GM03348 (cell line): Measurements from ENCODE around the gene SNRPD3.
"Not testable (repeated sequence)": the region's sequence is repeated elsewhere in the genome, so short reads cannot be mapped to it uniquely, and the experiment has no call there.

ENCODE experiments used
- DNase-seq: peaks from one replicate; pipeline ENCODE4 v3.0.0; 2012; ENCODE audit warnings: low spot score

Gene SNRPD3

DNA sequence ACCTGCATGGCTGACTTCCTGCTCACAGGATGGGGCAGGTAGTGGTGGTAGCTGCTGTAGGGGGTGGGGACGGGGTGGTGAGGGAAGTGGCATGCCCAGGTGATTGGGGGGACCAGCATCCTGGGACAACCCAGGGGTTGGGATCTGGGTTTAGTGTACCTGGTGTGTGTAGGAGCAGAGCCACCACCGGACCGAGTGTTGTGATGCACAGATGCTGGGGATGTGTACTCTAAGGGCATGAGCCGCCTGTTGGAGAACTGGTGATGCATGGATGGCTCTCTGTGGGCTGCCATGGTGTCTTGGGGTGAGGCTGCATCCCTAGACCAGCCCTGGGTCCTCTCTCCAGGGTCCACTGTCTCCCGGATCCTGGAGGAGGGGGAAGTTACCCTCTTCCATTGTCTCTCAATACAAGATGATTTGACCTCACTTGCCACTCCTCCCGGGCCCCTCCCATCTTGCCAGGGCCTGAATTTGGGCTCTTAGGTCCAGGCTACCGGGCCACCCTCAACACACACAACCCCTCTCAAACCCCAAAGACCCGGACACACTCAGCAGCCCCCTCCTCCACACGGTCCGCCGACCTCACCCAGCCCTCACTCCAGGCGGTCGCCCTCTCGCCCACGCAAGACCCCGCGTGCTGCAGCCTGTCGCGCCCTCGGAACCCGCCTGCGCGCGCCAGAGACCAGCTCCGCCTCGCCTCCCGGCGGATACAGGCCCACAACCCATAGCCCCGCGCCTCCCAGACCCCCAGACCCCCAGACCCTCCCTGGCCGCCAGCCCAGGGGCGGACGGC, 36.5 kb downstream of the SNRPD3 start:
- DNase-seq, result peak; percentile 44

DNA sequence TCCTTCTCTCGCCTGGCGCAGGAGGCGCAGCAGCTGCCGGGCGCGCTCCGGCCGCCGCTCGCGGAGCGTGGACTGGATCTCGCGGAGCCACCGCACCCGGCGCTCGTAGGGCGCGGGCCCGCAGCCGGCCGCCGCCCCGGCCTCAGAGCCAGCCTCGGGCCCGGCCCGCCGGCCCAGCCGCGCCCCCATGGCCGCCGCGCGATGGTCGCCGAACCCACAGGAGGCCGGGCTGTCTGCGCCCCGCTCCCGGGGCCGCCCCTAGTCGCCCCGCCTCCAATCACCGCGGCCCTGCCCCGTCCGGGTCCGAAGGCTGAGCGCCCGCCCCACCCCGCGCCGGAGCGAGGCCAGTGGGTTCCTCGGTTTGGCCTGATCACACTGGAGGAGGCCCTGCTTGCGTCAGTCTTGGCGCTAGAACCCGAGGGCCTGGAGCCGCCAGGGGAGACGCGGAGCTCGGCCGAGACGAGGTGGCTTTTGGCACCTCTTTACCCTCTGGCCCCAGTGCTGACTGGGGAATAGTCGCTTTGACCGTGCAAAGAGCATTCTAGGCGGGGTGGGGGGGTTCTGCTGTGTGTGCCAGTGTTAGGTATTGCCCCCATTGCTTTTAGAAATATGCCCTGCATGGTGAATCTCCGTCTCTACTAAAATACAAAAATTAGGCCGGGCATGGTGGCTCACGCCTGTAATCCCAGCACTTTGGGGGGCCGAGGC, 37.2 kb downstream of the SNRPD3 start, which contains the start of gene LRRC75B:
LRRC75B (minus strand) TSS at position 223 of the 708 bp plus-strand sequence; CDS start at position 189, 34 bp downstream.
- DNase-seq, result peak; percentile 96

GRCh38 chr22:24593559-24593835, 37.7 kb downstream of the SNRPD3 start:
- DNase-seq, result not testable (repeated sequence)

- no peak for DNase-seq
Measured at GRCh38 chr22:24593836-24594568, 38.2 kb downstream of the SNRPD3 start.

DNA sequence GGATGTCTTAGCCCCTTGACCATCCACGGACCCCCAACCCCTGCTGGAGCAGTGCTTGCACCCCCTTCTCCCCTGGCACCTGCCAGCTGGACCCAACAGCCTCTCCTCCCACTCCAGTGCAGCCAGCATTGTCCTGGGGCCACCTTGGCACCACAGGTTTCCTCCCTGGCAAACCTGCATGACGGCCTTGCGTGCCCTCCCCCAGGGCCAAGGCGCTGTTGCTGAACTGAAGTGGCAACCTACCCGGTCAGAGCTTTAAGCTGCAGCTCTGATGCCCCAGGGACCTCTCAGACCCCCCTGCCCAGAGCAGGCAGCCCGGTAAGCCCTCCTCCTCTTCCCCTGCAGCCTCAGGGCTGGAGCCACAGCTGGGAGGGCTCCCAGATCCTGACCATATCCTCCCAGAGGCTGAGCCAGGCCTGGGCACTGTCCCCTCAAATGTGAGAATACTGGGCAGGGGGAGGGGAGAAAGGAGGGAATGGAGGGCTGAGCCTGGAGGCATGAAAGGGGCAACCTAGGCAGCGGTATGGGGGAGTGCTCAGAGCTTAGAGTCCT, 38.8 kb downstream of the SNRPD3 start:
- no peak for DNase-seq

- no peak for DNase-seq
Measured at GRCh38 chr22:24595228-24595627, 39.4 kb downstream of the SNRPD3 start.

- DNase-seq, result no peak
Measured at GRCh38 chr22:24595863-24596262, 40.1 kb downstream of the SNRPD3 start.

GRCh38 chr22:24597076-24597475, 41.3 kb downstream of the SNRPD3 start:
- not testable (repeated sequence) for DNase-seq

GRCh38 chr22:24599514-24599913, 43.7 kb downstream of the SNRPD3 start:
- no peak for DNase-seq

DNA sequence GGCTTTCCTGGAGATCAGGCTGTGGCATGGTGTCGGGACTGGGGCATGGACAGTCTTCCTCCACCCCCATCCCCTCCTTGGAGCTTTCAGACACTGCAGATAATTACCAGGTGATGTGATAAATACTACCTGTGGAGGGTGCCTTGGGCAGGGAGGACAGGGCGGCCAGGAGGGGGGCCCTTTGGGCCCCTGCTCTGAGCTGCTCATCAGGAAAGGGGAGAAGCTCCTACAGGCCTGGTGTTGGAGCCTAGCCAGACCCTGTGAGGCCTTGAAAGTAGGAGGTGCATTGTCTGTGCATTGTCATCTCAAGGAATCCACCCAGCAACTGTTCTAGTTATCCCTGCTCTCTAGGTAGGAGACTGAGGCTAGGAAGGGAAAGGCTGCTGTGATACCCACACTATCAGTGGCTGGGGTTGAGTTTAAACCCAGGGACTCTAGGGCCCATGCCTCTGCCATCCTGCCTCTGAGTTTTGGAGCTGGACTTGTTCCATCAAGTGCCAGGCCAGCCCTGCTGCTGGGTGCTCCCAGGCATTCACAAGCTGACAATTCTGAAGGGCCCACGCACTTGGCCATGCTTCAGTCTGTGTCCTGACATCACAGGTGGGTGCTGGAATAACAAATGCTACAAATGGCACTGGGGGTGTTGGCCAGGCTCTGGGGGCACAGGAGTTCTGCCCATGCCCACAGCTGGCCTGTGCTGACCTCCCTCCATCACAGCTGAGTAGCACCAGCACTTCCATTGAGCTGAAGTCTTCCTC, 44.3 kb downstream of the SNRPD3 start:
- not testable (repeated sequence) for DNase-seq

- DNase-seq, result no peak
Measured at GRCh38 chr22:24601217-24602104, 45.7 kb downstream of the SNRPD3 start.

DNA sequence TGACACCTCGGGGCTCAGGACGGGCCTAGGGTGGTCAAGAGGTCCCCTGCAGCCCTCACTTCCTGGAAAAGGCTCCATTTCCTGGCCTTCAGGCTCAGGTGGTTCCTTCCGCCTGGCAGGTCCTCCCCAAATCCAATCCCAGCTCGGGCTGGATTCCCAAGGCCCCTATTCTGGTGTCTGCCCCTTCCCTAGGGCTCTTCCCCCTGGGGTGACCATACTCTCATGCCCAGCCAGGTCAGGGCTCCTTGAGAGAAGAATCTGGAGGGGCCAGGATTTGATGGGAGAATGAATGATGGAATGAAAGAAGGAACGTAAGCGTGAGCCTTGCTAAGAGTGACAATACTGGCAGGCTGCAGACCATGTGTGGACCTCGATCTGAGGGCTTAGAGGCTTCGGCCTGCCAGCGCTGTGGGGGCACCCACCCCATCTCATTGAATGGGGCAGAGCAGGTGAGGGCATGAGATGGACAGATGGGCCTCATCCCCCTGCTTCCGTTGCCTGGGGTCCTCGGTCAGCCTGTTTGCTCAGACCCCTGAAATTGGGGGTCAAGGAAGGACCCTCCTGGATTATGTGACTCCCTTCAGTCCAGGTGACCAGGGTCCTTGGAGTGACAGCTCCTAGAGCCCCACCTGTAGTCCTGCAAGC, 46.4 kb downstream of the SNRPD3 start:
- not testable (repeated sequence) for DNase-seq

DNA sequence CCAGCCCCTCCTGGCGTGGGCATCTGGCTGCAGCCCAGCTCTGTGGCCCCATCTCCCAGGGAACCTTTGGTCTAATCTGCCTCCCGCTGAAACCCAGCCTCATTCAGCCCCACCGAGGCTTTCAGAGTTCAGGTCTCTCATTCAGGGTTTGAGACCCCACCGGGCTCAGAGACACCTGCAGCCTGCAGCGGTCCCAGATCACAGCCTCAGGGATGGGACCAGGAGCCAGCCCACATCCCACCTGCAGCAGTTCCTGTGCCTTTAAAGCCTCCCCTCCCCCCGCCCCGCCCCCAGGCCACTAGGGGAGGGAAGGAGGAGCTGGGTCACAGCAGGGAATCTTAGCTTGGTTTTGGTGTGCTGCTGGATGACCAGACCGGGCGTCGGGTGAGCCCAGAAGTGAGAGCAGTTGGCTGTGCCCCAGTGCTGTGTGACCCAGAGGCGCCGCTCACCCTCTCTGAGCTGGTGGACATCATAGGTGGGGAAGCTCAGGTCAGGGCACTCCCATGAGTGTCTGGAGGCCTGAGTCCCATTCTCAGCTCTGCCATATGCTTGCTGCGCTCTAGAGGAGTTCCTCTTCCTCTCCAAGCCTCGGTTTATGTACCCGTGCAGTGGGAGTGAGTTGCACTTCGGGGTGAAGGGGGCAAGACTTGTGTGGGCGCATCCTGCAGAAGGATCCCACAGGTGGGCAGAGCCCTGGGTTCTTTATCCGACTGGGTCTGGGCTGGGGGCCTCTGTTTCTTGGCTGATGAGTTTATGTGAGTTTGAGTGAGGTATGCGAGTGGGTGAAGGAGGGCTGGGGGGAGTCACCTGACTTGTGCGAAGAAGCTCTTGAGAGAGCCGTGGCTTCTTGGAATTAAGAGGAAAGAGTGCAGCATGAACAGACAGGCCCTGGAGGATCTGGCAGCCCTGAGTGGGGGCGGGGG, 47.3 kb downstream of the SNRPD3 start, which contains the start of gene GGT1:
GGT1 (plus strand) TSS at position 347 of the 923 bp plus-strand sequence. CDS start 7,889 bp downstream, outside the sequence.
- not testable (repeated sequence) for DNase-seq

- DNase-seq, result not testable (repeated sequence)
Measured at GRCh38 chr22:24603770-24604629, 48.2 kb downstream of the SNRPD3 start.

DNA sequence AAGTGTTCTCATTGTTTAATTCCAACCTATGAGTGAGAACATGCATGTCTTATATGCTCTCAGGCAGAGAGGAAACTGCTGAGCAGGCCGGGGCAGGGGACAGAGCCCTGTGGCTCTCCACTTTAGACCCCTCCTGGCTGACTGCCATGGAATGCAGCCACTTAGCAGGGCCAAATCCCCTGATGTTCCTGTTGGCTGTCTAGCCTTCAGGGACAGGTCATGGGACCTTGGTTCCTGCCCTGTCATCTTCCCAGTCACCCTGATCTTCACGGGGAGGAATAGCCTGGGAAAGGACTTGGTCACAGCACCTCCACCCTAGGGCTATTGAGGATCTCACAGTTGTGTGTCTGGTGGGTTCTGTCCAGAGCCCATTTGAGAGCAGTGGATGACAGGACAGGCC, 50.5 kb downstream of the SNRPD3 start:
- DNase-seq, result not testable (repeated sequence)

- DNase-seq, result not testable (repeated sequence)
Measured at GRCh38 chr22:24607429-24607983, 51.7 kb downstream of the SNRPD3 start.

GRCh38 chr22:24608327-24608726, 52.5 kb downstream of the SNRPD3 start:
- DNase-seq, result not testable (repeated sequence)
